ENCODE measurements around the gene ITGAE. TPM values are rescaled to one million over a fixed set of nuclear protein-coding genes. Genes with fewer than 3 reads are reported as not detected.
"Not testable (repeated sequence)": the region's sequence is repeated elsewhere in the genome, so short reads cannot be mapped to it uniquely, and the experiment has no call there.

ITGAE gene
- total and polyA plus RNA-seq, 7 experiments from 2014 or later = 16.3 to 44.9 (median 23.6) TPM

DNA sequence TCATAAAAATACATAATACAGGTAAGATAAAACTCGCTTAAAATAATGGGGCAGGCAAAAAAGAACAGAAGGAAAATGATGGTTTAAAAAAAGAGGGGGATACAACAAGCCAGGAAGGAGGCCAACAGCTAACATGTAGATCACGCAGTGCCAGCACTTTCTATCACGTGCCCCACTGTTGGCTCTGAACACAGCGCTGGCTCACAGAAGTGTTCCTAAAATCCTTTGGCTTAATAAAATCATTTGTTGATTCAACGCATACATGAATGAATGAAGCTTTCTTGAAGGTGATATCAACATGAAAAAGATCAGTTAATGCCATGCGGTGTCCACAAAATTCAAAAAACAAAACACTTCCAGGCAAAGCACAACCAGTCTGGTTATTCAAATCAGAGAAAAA is 8.5 kb downstream of the ITGAE start:
- no peak for DNase-seq
- H3K4me3 Mint-ChIP-seq = no peak overlapping the region
- CTCF ChIA-PET = interaction anchor here (0.7 kb wide), 1 partner anchor 11 kb away, joined by 3 read pairs; no protein-coding TSS in a partner anchor
- intact Hi-C loops (cut with micrococcal nuclease) = no loop called here
- Histone ChIP-seq H3K4me3 (ENCODE audit: low read length) (no peak overlapping the region), H3K27ac (ENCODE audit: low read depth, low read length) (no peak overlapping the region), H3K4me1 (ENCODE audit: control insufficient read depth in 2 of 2, insufficient read depth in 2 of 2, low read length in 2 of 2) (peaks cover 5 to 45% of the 10 kb centered on the region in 2 donors), H3K27me3 (ENCODE audit: control insufficient read depth in 2 of 2, insufficient read depth in 2 of 2, low read length in 2 of 2) (no peaks in the 10 kb centered on the region), H3K9me3 (ENCODE audit: control insufficient read depth in 2 of 3, low read length in 3 of 3) (no peaks in the 10 kb centered on the region), H3K36me3 (ENCODE audit: control insufficient read depth in 2 of 3, insufficient read depth in 3 of 3, low read length in 3 of 3) (no peaks in the 10 kb centered on the region)
- H3K9me3 Mint-ChIP-seq = peaks cover 0 to 2% (median 0%) of the 10 kb centered on the region in 11 donors
- no peaks in the 10 kb centered on the region for H3K27me3 Mint-ChIP-seq
- peaks cover 0 to 45% (median 13%) of the 10 kb centered on the region in 7 donors for H3K4me1 Mint-ChIP-seq
- H3K27ac Mint-ChIP-seq = no peak overlapping the region
- no peak for ATAC-seq
- H3K36me3 Mint-ChIP-seq = no peaks in the 10 kb centered on the region
- POLR2A ChIA-PET = no interaction called here

DNA sequence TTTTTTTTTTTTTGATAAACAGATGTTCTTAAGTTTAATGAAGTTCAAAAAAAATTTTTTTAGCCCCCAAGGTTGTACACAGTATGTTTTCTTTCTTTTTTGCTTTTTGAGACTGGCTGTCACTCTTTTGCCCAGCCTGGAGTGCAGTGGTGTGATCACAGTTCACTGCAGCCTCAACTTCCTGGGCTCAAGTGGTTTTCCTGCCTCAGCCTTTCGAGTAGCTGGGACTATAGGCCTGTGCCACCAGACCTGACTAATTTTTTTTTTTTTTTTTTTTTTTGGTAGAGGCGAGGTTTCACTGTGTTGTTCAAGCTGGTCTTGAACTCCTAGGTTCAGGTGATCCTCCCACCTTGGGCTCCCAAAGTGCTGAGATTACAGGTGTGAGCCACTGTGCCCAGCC is 12.8 kb downstream of the ITGAE start:
- H3K9me3 Mint-ChIP-seq = peaks cover 0 to 2% (median 0%) of the 10 kb centered on the region in 11 donors
- ChIA-PET POLR2A (interaction anchor here (0.9 kb wide), 2 partner anchors 33 to 152 kb away, joined by 3 to 4 read pairs; partner anchors contain the start of genes CTNS and SHPK), CTCF (interaction anchor here (1.8 kb wide), 1 partner anchor 51 kb away, joined by 4 read pairs; no protein-coding TSS in a partner anchor)
- DNase-seq (no peak), ATAC-seq (no peak)
- peaks cover 0 to 33% (median 6%) of the 10 kb centered on the region in 7 donors for H3K4me1 Mint-ChIP-seq
- H3K27ac Mint-ChIP-seq = peak overlapping the region in 2 of 9 donors; percentile 56
- no peak overlapping the region for H3K27ac ChIP-seq (ENCODE audit: low read depth, low read length)
- H3K9me3 ChIP-seq (ENCODE audit: control insufficient read depth in 2 of 3, low read length in 3 of 3) = no peaks in the 10 kb centered on the region
- H3K4me3 ChIP-seq (ENCODE audit: low read length) = no peak overlapping the region
- H3K4me3 Mint-ChIP-seq = peak overlapping the region in 1 of 10 donors; percentile 27
- H3K36me3 Mint-ChIP-seq = peaks cover 0 to 1% (median 0%) of the 10 kb centered on the region in 5 donors
- H3K36me3 ChIP-seq (ENCODE audit: control insufficient read depth in 2 of 3, insufficient read depth in 3 of 3, low read length in 3 of 3) = no peaks in the 10 kb centered on the region
- intact Hi-C loops (cut with micrococcal nuclease) = loop anchor here (2.0 to 5.0 kb wide), 2 partner anchors 49 to 51 kb away; no protein-coding TSS in a partner anchor
- H3K27me3 ChIP-seq (ENCODE audit: control insufficient read depth in 2 of 2, insufficient read depth in 2 of 2, low read length in 2 of 2) = no peaks in the 10 kb centered on the region
- peaks cover 5 to 20% of the 10 kb centered on the region in 2 donors for H3K4me1 ChIP-seq (ENCODE audit: control insufficient read depth in 2 of 2, insufficient read depth in 2 of 2, low read length in 2 of 2)
- no peaks in the 10 kb centered on the region for H3K27me3 Mint-ChIP-seq

DNA sequence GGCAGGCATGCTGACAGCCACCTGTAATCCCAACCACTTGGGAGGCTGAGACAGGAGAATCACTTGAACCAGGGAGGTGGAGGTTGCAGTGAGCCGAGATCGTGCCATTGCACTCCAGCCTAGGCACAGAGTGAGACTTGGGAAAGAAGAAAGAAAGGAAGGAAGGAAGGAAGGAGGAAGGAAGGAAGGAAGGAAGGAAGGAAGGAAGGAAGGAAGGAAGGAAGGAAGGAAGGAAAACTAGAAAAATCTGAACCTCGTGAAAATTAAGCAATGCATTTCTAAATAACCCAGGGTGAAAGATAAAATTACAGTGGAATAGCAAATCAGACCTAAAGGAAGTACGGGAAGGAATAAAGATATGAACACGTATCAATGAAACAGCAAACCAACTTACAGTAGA is 15.7 kb downstream of the ITGAE start:
- H3K27ac ChIP-seq (ENCODE audit: low read depth, low read length); H3K27me3 Mint-ChIP-seq; ATAC-seq; H3K27ac Mint-ChIP-seq; H3K9me3 ChIP-seq (ENCODE audit: control insufficient read depth in 2 of 3, low read length in 3 of 3); H3K36me3 ChIP-seq (ENCODE audit: control insufficient read depth in 2 of 3, insufficient read depth in 3 of 3, low read length in 3 of 3); H3K9me3 Mint-ChIP-seq; CTCF ChIA-PET; H3K4me3 ChIP-seq (ENCODE audit: low read length); POLR2A ChIA-PET; H3K36me3 Mint-ChIP-seq; DNase-seq; H3K27me3 ChIP-seq (ENCODE audit: control insufficient read depth in 2 of 2, insufficient read depth in 2 of 2, low read length in 2 of 2): not testable (repeated sequence)
- H3K4me1 ChIP-seq (ENCODE audit: control insufficient read depth in 2 of 2, insufficient read depth in 2 of 2, low read length in 2 of 2) = peaks cover 5 to 16% of the 10 kb centered on the region in 2 donors
- H3K4me3 Mint-ChIP-seq = peak overlapping the region in 1 of 10 donors; percentile 27
- peaks cover 0 to 22% (median 6%) of the 10 kb centered on the region in 7 donors for H3K4me1 Mint-ChIP-seq
- intact Hi-C loops (cut with micrococcal nuclease) = loop anchor here in 1 of 2 donors (5.0 kb wide), 1 partner anchor 48 kb away; no protein-coding TSS in a partner anchor

DNA sequence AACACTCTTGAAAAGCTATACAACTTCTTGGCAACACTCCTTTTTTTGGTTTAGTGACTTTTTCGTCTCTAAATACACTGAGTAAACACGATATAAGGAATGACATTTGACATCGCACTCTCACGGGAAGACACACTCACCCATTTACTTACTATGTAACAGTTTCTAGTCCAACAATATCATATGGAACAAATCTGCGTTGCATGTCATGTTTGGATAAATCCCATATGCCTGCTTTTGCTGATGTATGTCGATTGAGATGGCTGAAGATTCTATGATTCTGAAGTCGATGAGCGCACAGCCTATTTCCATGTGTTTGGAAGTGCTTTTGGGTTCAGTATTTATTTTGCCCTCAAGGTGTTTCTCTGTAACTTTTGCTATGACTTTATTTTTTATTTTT is 18.2 kb downstream of the ITGAE start:
- no peak overlapping the region for H3K4me3 ChIP-seq (ENCODE audit: low read length)
- Mint-ChIP-seq H3K4me1 (peaks cover 0 to 9% (median 4%) of the 10 kb centered on the region in 7 donors), H3K27me3 (no peaks in the 10 kb centered on the region), H3K9me3 (no peaks in the 10 kb centered on the region), H3K36me3 (peaks cover 0 to 1% (median 0%) of the 10 kb centered on the region in 5 donors), H3K4me3 (no peak overlapping the region), H3K27ac (no peak overlapping the region)
- CTCF ChIA-PET = interaction anchor here (1.2 kb wide), 1 partner anchor 45 kb away, joined by 3 read pairs; no protein-coding TSS in a partner anchor
- DNase-seq (no peak), ATAC-seq (no peak)
- H3K4me1 ChIP-seq (ENCODE audit: control insufficient read depth in 2 of 2, insufficient read depth in 2 of 2, low read length in 2 of 2) = peaks cover 0 to under 1% of the 10 kb centered on the region in 2 donors
- intact Hi-C loops (cut with micrococcal nuclease) = no loop called here
- POLR2A ChIA-PET = no interaction called here
- no peaks in the 10 kb centered on the region for H3K27me3 ChIP-seq (ENCODE audit: control insufficient read depth in 2 of 2, insufficient read depth in 2 of 2, low read length in 2 of 2)
- no peaks in the 10 kb centered on the region for H3K9me3 ChIP-seq (ENCODE audit: control insufficient read depth in 2 of 3, low read length in 3 of 3)
- H3K36me3 ChIP-seq (ENCODE audit: control insufficient read depth in 2 of 3, insufficient read depth in 3 of 3, low read length in 3 of 3) = no peaks in the 10 kb centered on the region
- no peak overlapping the region for H3K27ac ChIP-seq (ENCODE audit: low read depth, low read length)

DNA sequence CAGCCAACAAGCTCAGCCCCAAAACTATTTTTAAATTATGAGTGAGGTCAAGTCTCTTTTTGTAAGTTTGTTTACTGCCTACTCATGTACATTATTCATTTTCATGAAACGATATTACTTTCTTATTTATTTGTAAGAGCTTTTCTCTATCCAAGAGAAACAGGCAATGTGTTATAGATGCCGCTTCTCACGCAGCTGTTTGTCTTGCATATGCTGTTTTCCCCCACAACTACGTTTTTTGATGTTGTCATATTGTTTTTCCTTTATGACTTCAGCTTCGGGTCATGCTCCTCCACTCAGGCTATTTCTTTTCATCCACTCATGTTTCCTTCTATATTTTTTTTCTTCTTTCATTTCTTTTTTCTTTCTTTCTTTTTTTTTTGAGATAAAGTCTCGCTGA is 20.0 kb downstream of the ITGAE start:
- intact Hi-C loops (cut with micrococcal nuclease) = no loop called here
- ChIA-PET CTCF (interaction anchor here (0.7 to 2.0 kb wide), 2 partner anchors 38 to 43 kb away, joined by 3 to 6 read pairs; no protein-coding TSS in a partner anchor), POLR2A (no interaction called here)
- H3K27ac Mint-ChIP-seq = no peak overlapping the region
- H3K27ac ChIP-seq (ENCODE audit: low read depth, low read length) = no peak overlapping the region
- H3K4me1 Mint-ChIP-seq = peaks cover 0 to 7% (median 3%) of the 10 kb centered on the region in 7 donors
- no peaks in the 10 kb centered on the region for H3K9me3 Mint-ChIP-seq
- H3K4me3 ChIP-seq (ENCODE audit: low read length) = no peak overlapping the region
- H3K4me3 Mint-ChIP-seq = no peak overlapping the region
- no peaks in the 10 kb centered on the region for H3K4me1 ChIP-seq (ENCODE audit: control insufficient read depth in 2 of 2, insufficient read depth in 2 of 2, low read length in 2 of 2)
- H3K9me3 ChIP-seq (ENCODE audit: control insufficient read depth in 2 of 3, low read length in 3 of 3) = no peaks in the 10 kb centered on the region
- no peak for DNase-seq
- H3K27me3 Mint-ChIP-seq = no peaks in the 10 kb centered on the region
- peaks cover 0 to 1% (median 0%) of the 10 kb centered on the region in 5 donors for H3K36me3 Mint-ChIP-seq
- no peak for ATAC-seq
- no peaks in the 10 kb centered on the region for H3K36me3 ChIP-seq (ENCODE audit: control insufficient read depth in 2 of 3, insufficient read depth in 3 of 3, low read length in 3 of 3)
- no peaks in the 10 kb centered on the region for H3K27me3 ChIP-seq (ENCODE audit: control insufficient read depth in 2 of 2, insufficient read depth in 2 of 2, low read length in 2 of 2)

DNA sequence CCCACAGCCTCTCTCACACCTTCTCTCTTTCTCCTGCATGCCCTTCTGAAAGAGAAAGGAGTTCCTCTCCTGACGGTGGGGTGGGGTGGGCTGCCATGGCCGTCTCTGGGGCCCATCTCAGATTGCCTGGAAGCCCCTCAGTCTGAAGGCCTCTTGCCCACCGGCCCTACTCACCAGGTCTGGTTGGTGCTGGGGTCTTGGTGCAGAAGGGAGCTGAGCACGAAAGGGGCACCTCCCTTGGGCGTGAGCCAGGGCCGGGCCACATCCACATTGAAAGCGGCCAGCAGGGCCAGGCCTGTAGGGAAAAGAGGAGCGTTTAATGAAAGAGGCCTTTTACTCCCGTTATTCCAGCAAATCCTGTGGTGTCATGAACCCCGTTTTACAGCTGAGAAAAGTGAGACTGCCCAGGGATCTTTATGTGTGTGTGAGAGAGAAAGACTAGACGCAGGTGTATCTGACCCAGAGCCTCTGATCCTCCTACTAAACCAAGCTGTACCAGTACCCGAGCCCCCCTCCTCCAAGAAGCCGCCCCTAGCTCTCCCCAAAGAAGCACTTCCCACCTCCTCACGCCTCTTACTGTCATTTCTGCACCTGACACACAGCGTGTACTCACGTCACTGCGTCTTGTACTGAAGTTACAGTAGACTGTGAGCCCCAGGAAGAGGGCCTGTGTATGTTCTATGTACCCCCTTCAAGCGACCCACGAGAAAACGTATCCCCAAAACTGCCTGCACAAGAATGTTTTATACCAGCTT is 23.4 kb downstream of the ITGAE start:
- DNase-seq = no peak
- no peak overlapping the region for H3K27ac Mint-ChIP-seq
- Histone ChIP-seq H3K9me3 (ENCODE audit: control insufficient read depth in 2 of 3, low read length in 3 of 3) (no peaks in the 10 kb centered on the region), H3K4me3 (ENCODE audit: low read length) (no peak overlapping the region), H3K27ac (ENCODE audit: low read depth, low read length) (no peak overlapping the region), H3K27me3 (ENCODE audit: control insufficient read depth in 2 of 2, insufficient read depth in 2 of 2, low read length in 2 of 2) (no peaks in the 10 kb centered on the region), H3K36me3 (ENCODE audit: control insufficient read depth in 2 of 3, insufficient read depth in 3 of 3, low read length in 3 of 3) (no peaks in the 10 kb centered on the region), H3K4me1 (ENCODE audit: control insufficient read depth in 2 of 2, insufficient read depth in 2 of 2, low read length in 2 of 2) (no peaks in the 10 kb centered on the region)
- H3K27me3 Mint-ChIP-seq = no peaks in the 10 kb centered on the region
- H3K9me3 Mint-ChIP-seq = no peaks in the 10 kb centered on the region
- ChIA-PET CTCF (no interaction called here), POLR2A (interaction anchor here (0.6 kb wide), 1 partner anchor 11 kb away, joined by 4 read pairs; no protein-coding TSS in a partner anchor)
- H3K4me3 Mint-ChIP-seq = no peak overlapping the region
- intact Hi-C loops (cut with micrococcal nuclease) = no loop called here
- peaks cover 0 to 4% (median 0%) of the 10 kb centered on the region in 7 donors for H3K4me1 Mint-ChIP-seq
- ATAC-seq = no peak
- no peaks in the 10 kb centered on the region for H3K36me3 Mint-ChIP-seq

All from naive thymus-derived CD4-positive, alpha-beta T cell (primary cell).